Endothelial cell of umbilical vein (primary cell): Measurements from ENCODE around the gene BRI3BP. TPM values are rescaled to one million over a fixed set of nuclear protein-coding genes. Genes with fewer than 3 reads are reported as not detected.

ENCODE experiments used
- BruUV-seq: library from RNA; stranded (reverse); fragments of 400-500 nt; replicated peaks from 2 replicates; lab custom pipeline; 2021; lab: Mats Ljungman, UMichigan
- CTCF ChIA-PET: fragments of 300-600, 350-600 bp; sonication (Branson Sonifier 250); formaldehyde crosslinking; loops from one replicate; lab custom pipeline; 2021; ENCODE audit warnings: antibody characterized with exemption, inconsistent platforms; lab: Charles Lee
- POLR2A ChIA-PET: fragments of 300-600, 350-600 bp; sonication (Branson Sonifier 250); formaldehyde crosslinking; loops from one replicate; lab custom pipeline; 2021; ENCODE audit warnings: antibody characterized with exemption, inconsistent platforms; lab: Charles Lee
- DNase-seq: peaks from one replicate; pipeline ENCODE4 v3.0.0-alpha.2; 2011; ENCODE audit warnings: low read depth, low spot score
- FAIRE-seq: peaks from 2 replicates; lab custom pipeline; 2011; peaks lifted over from hg19 to GRCh38; lab: Jason Lieb, UNC
- H2AFZ ChIP-seq: 2 replicates; pipeline ENCODE4 v1.6.0; 2012; ENCODE audit warnings: low read depth, low read length, control low read depth, inconsistent platforms
- H3K27ac ChIP-seq: 2 replicates; pipeline ENCODE4 v1.5.1; 2011; ENCODE audit warnings: low read depth, mild to moderate bottlenecking, control low read depth, low read length, moderate library complexity; ENCODE audit not compliant: insufficient read depth
- H3K27me3 ChIP-seq, 2 experiments: 2 replicates each; pipeline versions ENCODE4 v1.6.0 to v1.6.1; 2011; ENCODE audit warnings: low read length in 2 of 2, mixed read lengths in 1 of 2; ENCODE audit not compliant: control insufficient read depth in 2 of 2, insufficient read depth in 2 of 2
- H3K36me3 ChIP-seq, 2 experiments: 2 replicates in 1 of 2; 3 replicates in 1 of 2; pipeline ENCODE4 v1.5.1; 2011; ENCODE audit warnings: low read length in 2 of 2, mild to moderate bottlenecking in 1 of 2, moderate library complexity in 1 of 2; ENCODE audit not compliant: control insufficient read depth in 2 of 2, insufficient read depth in 2 of 2; ENCODE audit errors: extremely low read depth in 1 of 2
- H3K4me1 ChIP-seq: 3 replicates; pipeline ENCODE4 v1.5.1; 2011; ENCODE audit warnings: mild to moderate bottlenecking, low read length; ENCODE audit not compliant: control insufficient read depth, insufficient read depth; ENCODE audit errors: extremely low read depth
- H3K4me2 ChIP-seq: 2 replicates; pipeline ENCODE4 v1.6.1; 2011; ENCODE audit warnings: low read length, control low read depth, mixed read lengths; ENCODE audit not compliant: insufficient read depth
- H3K4me3 ChIP-seq, 3 experiments: fragments of 200-600 bp in 1 of 3; sonication (generic), shearing (Covaris generic) in 1 of 3; replicated peaks in 1 of 3; 2 replicates each; pipeline ENCODE4 v1.5.1; 2011 to 2016; ENCODE audit warnings: control low read depth in 3 of 3, low read length in 3 of 3, mild to moderate bottlenecking in 2 of 3, inconsistent platforms in 1 of 3, low read depth in 1 of 3, moderate library complexity in 1 of 3; ENCODE audit not compliant: insufficient read depth in 1 of 3
- H3K79me2 ChIP-seq: 2 replicates; pipeline ENCODE4 v1.6.0; 2012; ENCODE audit warnings: low read length, inconsistent platforms; ENCODE audit not compliant: control insufficient read depth, insufficient read depth
- H3K9ac ChIP-seq: replicated peaks from 2 replicates; pipeline ENCODE3; 2011; ENCODE audit warnings: low read length, control low read depth; ENCODE audit not compliant: insufficient read depth; ENCODE audit errors: extremely low read depth
- H3K9me1 ChIP-seq: replicated peaks from 3 replicates; pipeline ENCODE4 v1.6.0; 2011; ENCODE audit warnings: mild to moderate bottlenecking, low read length; ENCODE audit not compliant: control insufficient read depth, insufficient read depth; ENCODE audit errors: extremely low read depth
- H3K9me3 ChIP-seq: replicated peaks from 2 replicates; pipeline ENCODE4 v1.5.1; 2012; ENCODE audit warnings: low read length, inconsistent platforms; ENCODE audit not compliant: control insufficient read depth, insufficient read depth
- H4K20me1 ChIP-seq: replicated peaks from 2 replicates; pipeline ENCODE3; 2011; ENCODE audit warnings: mild to moderate bottlenecking, low read length; ENCODE audit not compliant: control insufficient read depth, insufficient read depth; ENCODE audit errors: extremely low read depth
- EZH2 ChIP-seq: IDR thresholded peaks from 2 replicates; pipeline ENCODE4 v1.6.1; 2012; ENCODE audit warnings: borderline replicate concordance, low read depth, mild to moderate bottlenecking, moderate library complexity, low read length, inconsistent platforms; ENCODE audit not compliant: severe bottlenecking
- FOS ChIP-seq: IDR thresholded peaks from 2 replicates; pipeline ENCODE4 v1.6.1; 2011; ENCODE audit warnings: mild to moderate bottlenecking, low read length, moderate library complexity, borderline replicate concordance; ENCODE audit not compliant: insufficient read depth
- GATA2 ChIP-seq: IDR thresholded peaks from 2 replicates; pipeline ENCODE4 v1.7.0; 2011; ENCODE audit warnings: low read depth, mild to moderate bottlenecking, moderate library complexity, mixed read lengths, low read length; ENCODE audit not compliant: insufficient read length, insufficient read depth
- JUN ChIP-seq: IDR thresholded peaks from 2 replicates; pipeline ENCODE4 v1.6.1; 2011; ENCODE audit warnings: borderline replicate concordance, low read depth; ENCODE audit not compliant: insufficient read length, insufficient read depth
- MYC ChIP-seq: IDR thresholded peaks from one replicate; pipeline ENCODE4 v1.6.1; 2011; ENCODE audit warnings: mild to moderate bottlenecking, low read depth, low read length
- POLR2A ChIP-seq: IDR thresholded peaks from 2 replicates; pipeline ENCODE4 v1.6.1; 2012; ENCODE audit warnings: low read depth, mild to moderate bottlenecking, control low read depth, low read length
- POLR2AphosphoS5 ChIP-seq: IDR thresholded peaks from 2 replicates; pipeline ENCODE4 v1.6.1; 2012; ENCODE audit warnings: low read depth, mild to moderate bottlenecking, control low read depth, low read length, moderate library complexity; ENCODE audit not compliant: insufficient read depth
- dilution Hi-C: fragments of 300-500 bp; cut with MboI; formaldehyde crosslinking; loops from one replicate; pipeline ENCODE4 v1.15.0; 2019; ENCODE audit warnings: low sequenced_read_pairs; ENCODE audit not compliant: extremely low pct_ligation_motif_present
- intact Hi-C: fragments of 100-400 bp; cut with micrococcal nuclease; formaldehyde crosslinking; loops from one replicate; pipeline ENCODE4 v1.10.0; 2022
- polyA plus RNA-seq, 4 experiments: library from polyadenylated mRNA; depleted of rRNA in 3 of 4; stranded (reverse) in 3 of 4; unstranded in 1 of 4; fragments of >200 nt; gene quantifications; 2 replicates each; pipeline versions ENCODE4 v1.2.1 to v1.2.3, GENCODE V29; 2011 to 2012; ENCODE audit warnings: missing spikeins in 1 of 4
- total RNA-seq: library from RNA; stranded (reverse); gene quantifications from 2 replicates; pipeline ENCODE4 v1.2.3, GENCODE V29; 2021
- TF ChIP-seq, protein P1 (sequence below), 2 donors: IDR thresholded peaks; 1 replicate in 1 of 2; 2 replicates in 1 of 2; pipeline ENCODE4 v1.5.1; 2011; ENCODE audit warnings: low read length in 2 of 2, mild to moderate bottlenecking in 2 of 2, moderate library complexity in 2 of 2, control low read depth in 1 of 2, inconsistent platforms in 1 of 2, low read depth in 1 of 2; ENCODE audit not compliant: insufficient read depth in 1 of 2; ENCODE audit errors: extremely low read depth in 1 of 2
- TF ChIP-seq, protein P2 (sequence below): IDR thresholded peaks from 2 replicates; pipeline ENCODE4 v1.6.1; 2011; ENCODE audit not compliant: insufficient read depth, insufficient read length

Gene BRI3BP
- total and polyA plus RNA-seq, 2 donors (not counting 3 experiments of a cell fraction or from before 2014, with no cell fraction given), result 3.4 to 8.2 TPM

DNA sequence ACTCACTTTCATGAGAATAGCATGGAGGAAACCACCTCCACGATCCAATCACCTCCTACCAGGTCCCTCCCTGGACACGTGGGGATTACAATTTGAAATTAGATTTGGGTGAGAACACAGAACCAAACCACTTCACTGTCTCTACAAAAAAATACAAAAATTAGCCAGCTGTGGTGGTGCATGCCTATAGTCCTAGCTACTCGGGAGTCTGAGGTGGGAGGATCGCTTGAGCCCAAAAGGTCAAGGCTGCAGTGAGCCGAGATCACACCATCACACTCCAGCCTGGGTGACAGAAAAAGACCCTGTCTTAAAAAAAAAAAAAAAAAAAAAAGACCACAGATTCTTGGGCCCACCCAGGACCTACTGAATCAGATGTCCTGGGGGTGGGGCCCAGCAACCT is 28.3 kb downstream of the BRI3BP start:
- Histone ChIP-seq H3K4me3 (no peak overlapping the region), H3K27ac (no peak overlapping the region), H3K36me3 (no peaks in the 10 kb centered on the region), H3K9me1 (no peaks in the 10 kb centered on the region), H3K4me2 (no peak overlapping the region), H3K9me3 (no peaks in the 10 kb centered on the region), H3K79me2 (no peaks in the 10 kb centered on the region), H3K9ac (no peak overlapping the region), H3K4me1 (no peaks in the 10 kb centered on the region), H4K20me1 (no peaks in the 10 kb centered on the region), H3K27me3 (no peaks in the 10 kb centered on the region), H2AFZ (no peak overlapping the region)
- intact Hi-C loops (no loop called here), dilution Hi-C loops (no loop called here)
- BruUV-seq, result no TSS peak
- ChIA-PET POLR2A (no interaction called here), CTCF (interaction anchor here (1.3 kb wide), 1 partner anchor 29 kb away, joined by 3 read pairs; the partner anchor contains the start of gene BRI3BP)
- TF ChIP-seq JUN (no peak), POLR2AphosphoS5 (no peak), POLR2A (no peak), MYC (no peak), GATA2 (no peak), FOS (no peak), EZH2 (no peak)
- TF ChIP-seq, protein P1, sequence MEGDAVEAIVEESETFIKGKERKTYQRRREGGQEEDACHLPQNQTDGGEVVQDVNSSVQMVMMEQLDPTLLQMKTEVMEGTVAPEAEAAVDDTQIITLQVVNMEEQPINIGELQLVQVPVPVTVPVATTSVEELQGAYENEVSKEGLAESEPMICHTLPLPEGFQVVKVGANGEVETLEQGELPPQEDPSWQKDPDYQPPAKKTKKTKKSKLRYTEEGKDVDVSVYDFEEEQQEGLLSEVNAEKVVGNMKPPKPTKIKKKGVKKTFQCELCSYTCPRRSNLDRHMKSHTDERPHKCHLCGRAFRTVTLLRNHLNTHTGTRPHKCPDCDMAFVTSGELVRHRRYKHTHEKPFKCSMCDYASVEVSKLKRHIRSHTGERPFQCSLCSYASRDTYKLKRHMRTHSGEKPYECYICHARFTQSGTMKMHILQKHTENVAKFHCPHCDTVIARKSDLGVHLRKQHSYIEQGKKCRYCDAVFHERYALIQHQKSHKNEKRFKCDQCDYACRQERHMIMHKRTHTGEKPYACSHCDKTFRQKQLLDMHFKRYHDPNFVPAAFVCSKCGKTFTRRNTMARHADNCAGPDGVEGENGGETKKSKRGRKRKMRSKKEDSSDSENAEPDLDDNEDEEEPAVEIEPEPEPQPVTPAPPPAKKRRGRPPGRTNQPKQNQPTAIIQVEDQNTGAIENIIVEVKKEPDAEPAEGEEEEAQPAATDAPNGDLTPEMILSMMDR (IDR thresholded peaks at IDR 0.05; ENCODE audit: extremely low read depth in 1 of 2, insufficient read depth in 1 of 2, low read depth in 1 of 2, low read length in 2 of 2), result no peak
- TF ChIP-seq, protein P2, sequence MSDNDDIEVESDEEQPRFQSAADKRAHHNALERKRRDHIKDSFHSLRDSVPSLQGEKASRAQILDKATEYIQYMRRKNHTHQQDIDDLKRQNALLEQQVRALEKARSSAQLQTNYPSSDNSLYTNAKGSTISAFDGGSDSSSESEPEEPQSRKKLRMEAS, result no peak
- FAIRE-seq (no peak), DNase-seq (no peak)
